Fibroblast of skin of right biceps (primary cell): ENCODE results near the gene KIF26A.

Source experiments
- DNase-seq: peaks from one replicate; pipeline ENCODE4 v3.0.0-alpha.2; 2013

The KIF26A gene

GRCh38 chr14:104161602-104162367 lies 23.4 kb downstream of the KIF26A start:
- no peak for DNase-seq

- DNase-seq: no peak
These were observed 24.1 kb downstream of the KIF26A start for GRCh38 chr14:104162495-104162894.

- DNase-seq: no peak
These were observed 25.2 kb downstream of the KIF26A start for GRCh38 chr14:104163541-104163940.

- DNase-seq: no peak
These were observed 25.7 kb downstream of the KIF26A start for GRCh38 chr14:104164041-104164440.

- no peak for DNase-seq
These were observed 26.1 kb downstream of the KIF26A start for GRCh38 chr14:104164512-104164911.

GRCh38 chr14:104166698-104167097 lies 28.3 kb downstream of the KIF26A start:
- DNase-seq: no peak

- no peak for DNase-seq
These were observed 30.2 kb downstream of the KIF26A start for GRCh38 chr14:104168603-104169002.

GRCh38 chr14:104169005-104169698 lies 30.8 kb downstream of the KIF26A start:
- no peak for DNase-seq

GRCh38 chr14:104169699-104170479 lies 31.5 kb downstream of the KIF26A start:
- DNase-seq: no peak

GRCh38 chr14:104171029-104171697 lies 32.8 kb downstream of the KIF26A start:
- no peak for DNase-seq

GRCh38 chr14:104171895-104172294 lies 33.5 kb downstream of the KIF26A start:
- no peak for DNase-seq

GRCh38 chr14:104172349-104172748 lies 34.0 kb downstream of the KIF26A start:
- DNase-seq: no peak

GRCh38 chr14:104172880-104173279 lies 34.5 kb downstream of the KIF26A start:
- no peak for DNase-seq

GRCh38 chr14:104174051-104174450 lies 35.7 kb downstream of the KIF26A start:
- DNase-seq: no peak

- DNase-seq: no peak
These were observed 36.7 kb downstream of the KIF26A start for GRCh38 chr14:104175041-104175440.

- DNase-seq: no peak
These were observed 37.4 kb downstream of the KIF26A start for GRCh38 chr14:104175811-104176210.

GRCh38 chr14:104176611-104177010 lies 38.2 kb downstream of the KIF26A start:
- DNase-seq: no peak

GRCh38 chr14:104177411-104177810 lies 39.0 kb downstream of the KIF26A start:
- DNase-seq: no peak

- DNase-seq: no peak
These were observed 39.9 kb downstream of the KIF26A start for GRCh38 chr14:104178279-104178678.

GRCh38 chr14:104179126-104179525 lies 40.7 kb downstream of the KIF26A start:
- DNase-seq: no peak

- DNase-seq: no peak
These were observed 41.3 kb downstream of the KIF26A start for GRCh38 chr14:104179564-104180129.

GRCh38 chr14:104180561-104181165 lies 42.3 kb downstream of the KIF26A start:
- no peak for DNase-seq
